Measurements from ENCODE around the gene ADGRG6. TPM values are rescaled to one million over a fixed set of nuclear protein-coding genes. Genes with fewer than 3 reads are reported as not detected.

Gene ADGRG6
- total and polyA plus RNA-seq, 2 of the 8 experiments (the other 6 are each of a cell fraction or from before 2014, with no cell fraction given): 1.1 to 6.2 TPM

GRCh38 chr6:142361345-142361744, 59.5 kb downstream of the ADGRG6 start (continued):
- TF ChIP-seq EGR1 (IDR thresholded peaks at IDR 0.05; ENCODE audit: borderline replicate concordance, low read depth, low read length) (no peak), ZNF274 (IDR thresholded peaks at IDR 0.05; ENCODE audit: borderline replicate concordance, extremely low read depth, low read length) (no peak), TBP (IDR thresholded peaks at IDR 0.05; ENCODE audit: low read depth, low read length) (no peak)

Measured in H1 (cell line).